HG02763 (cell line): ENCODE data around the gene FHDC1.
"Not testable (repeated sequence)": the region's sequence is repeated elsewhere in the genome, so short reads cannot be mapped to it uniquely, and the experiment has no call there.

Source experiments
- ATAC-seq: cut with Tn5 transposase; IDR thresholded peaks from one replicate; pipeline ENCODE4 v1.9.1; 2021; ENCODE audit warnings: mild to moderate bottlenecking, moderate library complexity; ENCODE audit not compliant: unreplicated experiment

FHDC1 gene, protein sequence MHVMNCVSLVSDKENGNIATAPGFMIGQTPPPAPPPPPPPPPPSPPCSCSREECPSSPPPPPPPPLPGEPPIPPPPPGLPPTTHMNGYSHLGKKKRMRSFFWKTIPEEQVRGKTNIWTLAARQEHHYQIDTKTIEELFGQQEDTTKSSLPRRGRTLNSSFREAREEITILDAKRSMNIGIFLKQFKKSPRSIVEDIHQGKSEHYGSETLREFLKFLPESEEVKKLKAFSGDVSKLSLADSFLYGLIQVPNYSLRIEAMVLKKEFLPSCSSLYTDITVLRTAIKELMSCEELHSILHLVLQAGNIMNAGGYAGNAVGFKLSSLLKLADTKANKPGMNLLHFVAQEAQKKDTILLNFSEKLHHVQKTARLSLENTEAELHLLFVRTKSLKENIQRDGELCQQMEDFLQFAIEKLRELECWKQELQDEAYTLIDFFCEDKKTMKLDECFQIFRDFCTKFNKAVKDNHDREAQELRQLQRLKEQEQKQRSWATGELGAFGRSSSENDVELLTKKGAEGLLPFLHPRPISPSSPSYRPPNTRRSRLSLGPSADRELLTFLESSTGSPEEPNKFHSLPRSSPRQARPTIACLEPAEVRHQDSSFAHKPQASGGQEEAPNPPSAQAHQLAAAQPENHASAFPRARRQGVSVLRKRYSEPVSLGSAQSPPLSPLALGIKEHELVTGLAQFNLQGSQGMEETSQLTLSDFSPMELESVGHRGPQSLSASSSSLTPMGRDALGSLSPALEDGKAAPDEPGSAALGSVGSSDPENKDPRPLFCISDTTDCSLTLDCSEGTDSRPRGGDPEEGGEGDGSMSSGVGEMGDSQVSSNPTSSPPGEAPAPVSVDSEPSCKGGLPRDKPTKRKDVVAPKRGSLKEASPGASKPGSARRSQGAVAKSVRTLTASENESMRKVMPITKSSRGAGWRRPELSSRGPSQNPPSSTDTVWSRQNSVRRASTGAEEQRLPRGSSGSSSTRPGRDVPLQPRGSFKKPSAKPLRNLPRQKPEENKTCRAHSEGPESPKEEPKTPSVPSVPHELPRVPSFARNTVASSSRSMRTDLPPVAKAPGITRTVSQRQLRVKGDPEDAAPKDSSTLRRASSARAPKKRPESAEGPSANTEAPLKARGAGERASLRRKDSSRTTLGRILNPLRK

DNA sequence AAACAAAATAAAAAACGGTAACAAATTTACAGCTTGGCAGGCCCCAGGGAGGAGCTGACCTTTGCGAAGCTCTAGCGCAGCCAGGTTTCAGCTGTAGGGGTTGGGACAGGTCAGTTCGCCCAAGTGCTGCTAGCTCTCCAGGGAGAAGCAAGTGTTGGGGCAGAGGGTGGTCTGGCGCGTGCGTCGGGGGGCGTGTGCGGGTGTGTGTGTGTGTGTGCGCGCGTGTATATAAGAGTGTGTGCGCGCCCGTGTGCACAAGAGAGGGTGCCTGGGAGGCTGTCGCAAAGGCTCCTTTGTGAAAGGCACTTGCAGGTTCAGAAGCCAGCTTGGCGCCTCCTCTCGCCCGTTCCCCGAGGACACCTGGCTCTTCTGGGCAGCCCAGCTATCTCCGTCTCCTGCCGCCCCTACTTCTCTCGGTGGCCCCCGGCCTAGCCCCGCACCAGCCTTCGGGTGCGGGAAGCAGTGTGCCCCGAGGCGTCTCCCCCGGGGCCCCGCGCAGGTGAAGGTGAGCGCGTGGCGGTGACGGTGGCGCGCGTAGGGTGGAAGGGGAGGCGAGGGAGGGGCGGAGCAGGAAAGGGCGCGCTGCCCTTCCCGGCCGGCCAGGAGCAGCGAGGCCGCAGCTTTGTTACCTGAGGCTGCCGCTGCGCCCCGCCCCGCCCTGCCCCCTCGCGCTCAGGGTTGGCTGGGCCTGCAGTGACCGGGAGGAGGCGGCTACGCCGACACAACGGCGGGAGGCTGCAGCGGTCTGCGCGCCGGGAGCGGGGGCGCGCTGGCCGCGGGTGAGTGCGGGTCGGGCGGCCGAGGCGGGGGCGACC lies at the start of gene FHDC1:
Gene FHDC1 (plus strand): TSS at position 693 of the 815 bp plus-strand sequence. CDS start 6,735 bp downstream, outside the sequence.
- no peak for ATAC-seq

DNA sequence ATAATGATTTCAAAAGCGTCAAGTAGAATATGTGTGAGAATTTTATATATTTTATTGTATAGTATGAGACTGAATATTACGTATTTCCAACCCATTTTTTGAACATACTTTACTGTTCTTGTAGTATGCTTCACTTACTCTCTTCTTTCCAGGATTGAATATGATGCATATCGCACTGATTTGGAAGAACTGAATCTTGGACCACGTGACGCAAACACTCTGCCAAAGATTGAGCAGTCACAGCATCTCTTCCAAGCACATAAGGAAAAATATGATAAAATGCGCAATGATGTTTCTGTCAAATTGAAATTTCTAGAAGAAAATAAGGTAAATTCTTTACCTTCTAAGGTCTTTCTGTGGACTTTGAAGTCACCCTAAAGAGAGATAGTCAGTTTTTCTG lies 48.1 kb upstream of the FHDC1 start:
- ATAC-seq = no peak

DNA sequence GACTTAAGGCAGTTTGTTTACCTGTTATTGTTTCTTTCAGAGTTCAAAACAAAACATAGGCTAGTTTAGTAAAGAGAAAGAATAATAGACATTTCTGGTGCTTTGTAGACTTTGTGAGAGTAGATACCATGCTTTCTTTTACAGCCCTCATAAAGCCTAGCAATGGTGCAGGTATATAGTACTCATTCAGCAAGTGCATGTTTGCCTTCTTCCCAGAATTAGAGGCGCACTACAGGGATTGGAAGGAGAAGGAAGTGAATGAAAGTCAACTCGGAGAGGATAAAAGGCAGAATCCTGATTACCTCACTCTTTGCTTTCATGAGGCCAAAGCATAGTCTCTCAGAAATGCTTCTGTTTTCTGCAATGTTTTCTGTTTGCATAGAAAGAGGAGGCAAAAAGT lies 43.1 kb upstream of the FHDC1 start:
- no peak for ATAC-seq

DNA sequence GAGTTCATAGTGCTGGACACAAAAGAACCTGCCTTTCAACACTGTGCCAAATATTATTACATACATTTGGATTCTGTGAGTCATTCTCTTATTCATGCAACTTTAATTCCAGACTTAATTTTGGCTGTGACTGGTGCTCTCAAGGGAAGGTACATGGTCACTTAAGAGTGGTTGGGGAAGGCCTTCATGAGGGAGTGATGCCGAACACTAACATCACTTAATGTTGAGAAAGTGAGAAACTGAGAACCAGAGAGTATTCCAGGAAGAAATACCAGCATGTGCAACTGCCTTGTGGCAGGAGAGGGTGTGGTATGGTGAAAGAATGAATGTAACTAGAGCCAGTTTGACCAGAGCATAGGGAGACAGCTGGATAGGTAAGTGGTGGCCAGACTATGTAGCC lies 41.5 kb upstream of the FHDC1 start:
- no peak for ATAC-seq

DNA sequence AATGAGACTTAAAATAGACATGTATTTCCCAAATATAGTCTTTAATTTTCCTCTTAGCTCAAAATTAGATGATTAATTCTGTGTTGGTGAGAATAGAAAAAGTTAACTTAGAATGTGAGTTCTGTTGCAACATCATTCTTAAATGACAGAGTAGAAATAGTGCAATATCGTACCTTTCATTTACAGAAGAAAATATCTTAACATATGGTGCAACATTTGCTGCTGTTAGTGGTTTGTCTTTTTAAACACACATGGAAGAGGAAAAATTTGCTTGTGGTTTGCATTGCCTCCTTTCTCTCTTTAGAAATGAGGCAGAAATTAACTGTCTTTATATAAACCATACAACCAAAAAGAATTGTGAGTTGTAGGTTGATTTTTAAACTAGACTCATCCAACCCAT lies 39.3 kb upstream of the FHDC1 start:
- no peak for ATAC-seq

DNA sequence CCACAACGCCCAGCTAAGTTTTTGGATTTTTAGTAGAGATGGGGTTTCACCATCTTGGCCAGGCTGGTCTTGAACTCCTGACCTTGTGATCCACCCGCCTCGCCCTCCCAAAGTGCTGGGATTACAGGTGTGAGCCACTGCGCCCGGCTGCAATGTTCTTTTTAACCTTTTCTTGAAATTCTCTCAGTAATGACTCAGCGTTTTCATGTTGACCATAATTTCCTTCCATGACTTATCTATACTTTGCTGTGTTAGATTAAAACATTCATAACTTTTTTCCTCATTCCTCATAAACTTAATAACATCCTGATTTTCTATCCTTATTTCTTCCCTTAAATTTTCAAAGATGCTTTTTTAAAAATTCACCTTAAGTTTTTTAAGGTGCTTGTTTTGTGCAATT lies 38.0 kb upstream of the FHDC1 start:
- not testable (repeated sequence) for ATAC-seq

DNA sequence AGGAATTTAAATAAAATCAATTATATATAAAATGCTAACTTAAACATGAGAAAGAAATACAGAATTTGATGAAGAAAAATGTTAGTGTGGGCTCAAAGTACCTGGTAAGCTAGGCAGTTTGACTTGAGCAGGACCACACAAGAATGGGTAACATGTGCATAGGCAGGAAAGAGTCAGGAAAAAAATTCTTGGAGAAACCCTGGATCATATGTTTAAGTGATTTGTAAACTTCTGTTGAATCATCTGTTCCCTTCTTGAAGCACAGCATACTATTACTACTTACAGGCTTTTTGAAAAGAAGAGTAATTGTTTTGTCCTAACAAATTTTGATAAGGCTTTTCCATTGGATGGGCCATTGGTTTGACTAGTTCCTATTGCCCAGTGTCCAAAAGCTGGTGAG lies 37.5 kb upstream of the FHDC1 start:
- ATAC-seq = no peak

DNA sequence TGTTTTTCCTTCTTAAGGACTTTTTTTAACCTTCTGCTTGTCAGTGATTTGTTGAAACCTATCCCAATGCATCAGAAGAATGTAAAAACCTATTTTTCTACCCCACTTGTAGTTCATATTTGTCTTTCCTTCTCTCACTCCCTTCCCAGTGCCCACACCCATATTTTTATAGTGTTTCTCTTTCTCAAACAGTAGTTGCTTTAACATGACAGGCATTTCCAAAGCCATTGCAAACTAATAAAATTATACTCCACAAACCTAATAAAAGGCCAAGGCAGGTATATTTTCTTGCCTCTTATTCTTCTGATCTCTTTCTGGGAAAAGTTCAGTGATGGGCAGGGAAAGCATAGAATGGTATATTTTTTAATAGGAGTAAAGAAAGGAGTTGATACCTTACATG lies 35.7 kb upstream of the FHDC1 start:
- no peak for ATAC-seq

DNA sequence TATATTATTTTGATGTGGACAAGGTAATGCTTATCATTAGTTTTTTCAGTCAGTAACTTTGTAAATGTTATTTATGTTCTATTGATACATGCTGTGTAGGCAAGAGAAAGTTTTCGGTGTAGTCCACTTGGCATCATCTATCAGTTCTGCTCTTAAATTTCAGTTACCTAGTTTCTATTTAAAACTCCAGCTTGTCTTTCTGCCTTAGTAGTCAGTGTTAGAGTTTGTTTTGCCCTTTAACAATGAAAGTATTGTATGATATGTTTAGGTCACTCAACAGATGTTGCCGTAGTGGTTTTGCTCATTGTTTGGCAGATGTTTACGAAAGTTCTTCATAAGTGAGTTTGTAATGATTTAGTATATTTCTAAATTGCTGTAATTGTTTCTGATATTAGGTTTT lies 34.9 kb upstream of the FHDC1 start:
- no peak for ATAC-seq

DNA sequence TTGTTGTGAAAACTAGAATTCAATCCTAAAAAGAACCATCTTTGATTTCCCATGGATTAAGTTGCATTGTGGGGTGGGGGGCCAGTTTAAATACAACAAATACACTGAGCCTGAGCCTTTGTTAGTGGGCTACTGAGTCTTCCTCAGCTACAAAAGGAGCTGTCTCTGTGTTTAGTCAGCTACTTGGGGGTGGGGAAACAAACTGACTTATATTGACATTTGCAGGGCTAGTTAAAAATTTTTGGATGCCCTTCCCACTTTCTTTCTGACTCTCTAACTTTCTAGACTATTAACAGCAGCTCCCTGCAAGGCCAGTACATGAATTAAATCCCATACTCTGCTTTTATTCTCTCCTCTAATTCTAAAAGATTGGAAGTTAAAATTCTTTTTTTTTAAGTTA lies 32.5 kb upstream of the FHDC1 start:
- ATAC-seq = no peak

DNA sequence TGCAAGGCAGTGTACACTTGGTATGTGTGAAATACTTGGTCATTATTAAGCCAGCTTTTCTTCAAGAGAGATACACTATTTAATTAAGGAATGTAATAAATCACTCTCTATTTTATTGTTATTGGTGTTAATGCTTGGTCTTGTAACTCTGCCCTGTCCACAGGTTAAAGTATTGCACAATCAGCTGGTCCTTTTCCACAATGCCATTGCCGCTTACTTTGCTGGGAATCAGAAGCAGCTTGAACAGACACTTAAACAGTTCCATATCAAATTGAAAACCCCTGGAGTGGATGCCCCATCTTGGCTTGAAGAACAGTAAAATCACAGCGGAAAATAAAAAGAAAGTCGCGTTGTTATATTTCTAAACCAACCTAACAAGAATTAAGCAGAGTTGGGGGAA lies 26.2 kb upstream of the FHDC1 start:
- ATAC-seq = no peak

DNA sequence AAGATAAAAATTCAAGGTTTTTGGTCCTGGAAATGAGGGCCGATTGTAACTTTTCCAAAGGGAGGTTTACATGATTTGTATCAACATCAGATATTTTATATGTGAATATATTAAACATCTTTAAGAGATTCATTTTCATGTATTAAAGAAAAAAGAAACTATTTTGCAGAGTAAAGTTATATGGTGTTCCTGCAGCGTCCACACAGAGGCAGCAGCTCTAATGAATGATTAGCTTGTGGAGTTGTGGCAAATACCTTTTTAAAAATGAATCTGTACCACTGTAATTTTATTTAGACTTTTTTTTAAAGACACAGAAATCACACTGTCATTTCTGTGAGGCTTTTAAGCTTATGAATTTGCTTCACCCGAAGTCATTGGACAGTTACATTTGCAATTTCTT lies 25.6 kb upstream of the FHDC1 start:
- no peak for ATAC-seq

DNA sequence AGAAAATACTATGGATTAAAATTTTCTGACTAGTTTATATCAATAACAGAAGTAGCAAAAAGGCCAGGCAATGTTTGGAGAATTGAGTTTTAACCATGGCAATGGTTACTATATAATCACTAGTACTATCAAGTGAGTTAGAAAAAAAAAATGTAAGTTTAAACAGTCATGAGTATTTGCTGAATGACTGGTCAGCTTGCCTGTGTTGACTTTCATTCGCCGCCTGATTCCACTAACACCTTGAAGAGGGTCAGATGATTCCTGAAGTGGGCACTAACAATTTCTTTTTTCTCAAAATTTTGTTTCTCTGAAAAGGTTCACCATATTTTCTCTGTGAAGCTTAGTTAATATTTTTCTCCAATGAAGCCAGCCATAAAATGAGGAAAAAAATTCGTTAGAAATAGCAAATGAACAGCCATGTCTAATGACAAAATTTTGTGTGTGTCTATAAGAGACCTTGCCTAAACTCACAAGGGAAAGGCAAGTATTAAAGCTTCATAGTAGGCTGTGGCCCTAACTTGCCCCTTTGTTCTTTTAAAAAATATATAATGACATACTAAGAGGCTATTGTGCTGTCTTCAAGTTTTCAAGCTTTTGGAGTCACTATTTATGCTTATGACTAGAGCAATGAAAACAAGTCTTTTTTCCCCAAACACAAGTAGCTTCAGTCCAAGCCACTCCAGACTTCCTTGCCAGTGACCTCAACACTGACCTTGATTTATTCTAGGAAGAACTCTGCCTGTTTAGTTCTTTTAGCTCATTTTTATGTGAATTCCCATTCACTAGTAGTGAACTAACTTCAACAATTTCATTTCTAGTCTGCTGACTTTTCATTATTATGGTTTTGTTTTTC lies 18.4 kb upstream of the FHDC1 start:
- ATAC-seq = no peak

DNA sequence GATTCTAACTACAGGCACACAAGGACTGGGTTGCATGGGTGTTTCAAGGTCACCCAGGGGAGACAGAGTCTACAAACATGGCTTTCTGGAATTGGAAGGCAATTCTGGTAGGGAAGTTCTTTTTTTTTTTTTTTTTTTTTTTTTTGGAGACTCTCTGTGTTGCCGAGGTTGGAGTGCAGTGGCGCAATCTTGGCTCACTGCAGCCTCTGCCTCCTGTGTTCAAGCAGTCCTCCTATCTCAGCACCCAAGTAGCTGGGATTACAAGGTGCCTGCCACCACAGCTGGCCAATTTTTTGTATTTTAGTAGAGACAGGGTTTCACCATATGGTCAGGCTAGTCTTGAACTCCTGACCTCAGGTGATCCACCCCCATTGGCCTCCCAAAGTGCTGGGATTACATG lies 16.3 kb upstream of the FHDC1 start:
- no peak for ATAC-seq

DNA sequence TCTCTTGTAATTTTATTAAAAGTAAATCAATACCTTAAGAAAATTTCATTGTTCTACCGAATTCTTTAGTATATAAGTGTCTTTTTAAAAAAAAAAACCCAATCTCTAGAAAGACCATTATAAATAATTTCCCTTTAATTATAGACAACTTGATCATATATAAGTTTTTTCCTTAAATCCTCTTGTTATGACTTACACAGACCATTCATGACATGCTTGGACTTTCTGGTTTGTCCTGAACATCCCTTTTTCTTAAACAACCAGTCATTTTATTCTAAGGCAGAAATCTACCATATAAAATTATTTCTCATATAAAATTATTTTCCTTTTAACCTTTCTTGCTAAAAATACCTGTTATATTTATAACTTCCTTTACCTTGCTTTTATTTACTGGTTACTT lies 15.4 kb upstream of the FHDC1 start:
- no peak for ATAC-seq

DNA sequence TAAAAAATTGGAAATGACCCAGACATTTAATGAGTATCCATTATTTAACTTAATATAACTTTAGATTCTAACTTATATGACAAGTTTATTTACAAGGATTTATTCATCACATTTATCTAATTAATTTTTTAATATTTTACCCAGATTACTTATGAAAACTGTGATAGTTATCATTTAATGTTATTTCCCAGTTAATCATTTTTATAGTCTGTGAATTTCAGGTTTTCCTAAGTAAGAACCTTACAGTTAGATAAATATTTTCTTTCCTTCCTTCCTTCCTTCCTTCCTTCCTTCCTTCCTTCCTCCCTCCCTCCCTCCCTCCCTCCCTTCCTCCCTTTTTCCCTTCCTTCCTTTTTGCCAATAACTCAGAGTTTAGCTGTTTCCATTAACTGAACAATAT lies 14.8 kb upstream of the FHDC1 start:
- no peak for ATAC-seq

DNA sequence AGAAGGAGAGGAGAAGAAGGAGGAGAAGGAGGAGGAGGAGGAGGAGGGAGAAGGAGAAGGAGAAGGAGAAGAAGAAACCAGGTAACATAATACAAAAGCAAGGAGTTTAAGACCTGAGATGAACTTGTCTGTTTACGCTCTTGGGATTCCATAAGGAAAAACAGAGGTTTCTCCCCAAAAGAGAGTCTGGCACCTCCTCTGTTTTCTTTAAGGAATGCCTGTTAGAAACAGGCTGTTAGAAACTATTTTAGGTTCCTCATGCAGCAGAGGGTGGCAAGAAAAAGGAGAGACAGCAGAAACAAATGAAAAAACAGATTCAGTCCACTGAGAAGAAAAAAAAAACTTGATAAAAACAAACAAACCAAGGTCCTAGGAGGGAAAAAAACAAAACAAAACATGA lies 10.3 kb upstream of the FHDC1 start:
- no peak for ATAC-seq

DNA sequence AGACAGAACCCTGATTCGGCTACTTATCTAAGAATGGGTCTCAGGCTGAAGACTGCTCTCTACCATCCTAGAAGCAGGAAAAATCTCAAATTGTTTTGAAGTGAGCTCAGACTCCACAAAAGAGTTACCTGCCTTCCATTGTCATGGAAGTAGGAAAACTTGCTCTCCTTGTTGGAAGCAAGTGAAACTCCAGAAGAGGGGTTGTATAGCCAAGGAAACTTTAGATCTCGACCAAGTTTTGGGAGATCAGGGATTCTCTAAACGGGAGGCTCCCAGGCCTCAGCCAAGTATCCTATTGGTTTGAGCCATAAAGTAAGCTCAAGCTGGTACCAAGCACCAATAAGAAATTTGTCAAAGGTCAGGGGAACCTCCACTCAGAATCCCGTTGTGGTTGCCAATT lies 9.2 kb upstream of the FHDC1 start:
- ATAC-seq = no peak

DNA sequence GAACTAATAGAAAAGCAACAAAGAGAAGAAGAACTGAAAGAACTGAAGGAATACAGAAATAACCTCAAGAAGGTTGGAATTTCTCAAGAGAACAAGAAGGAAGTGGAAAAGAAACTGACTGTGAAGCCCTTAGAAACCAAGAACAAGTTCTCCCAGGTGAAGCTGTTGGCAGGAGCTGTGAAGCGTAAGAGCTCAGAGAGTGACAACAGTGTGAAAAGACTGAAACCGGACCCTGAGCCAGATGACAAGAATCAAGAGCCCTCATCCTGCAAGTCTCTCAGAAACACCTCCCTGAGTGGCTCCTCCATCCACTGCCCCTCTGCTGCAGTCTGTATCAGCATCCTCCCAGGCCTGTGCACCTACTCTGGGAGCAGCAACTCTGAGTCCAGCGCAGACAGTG lies 8.4 kb upstream of the FHDC1 start:
- ATAC-seq = no peak

DNA sequence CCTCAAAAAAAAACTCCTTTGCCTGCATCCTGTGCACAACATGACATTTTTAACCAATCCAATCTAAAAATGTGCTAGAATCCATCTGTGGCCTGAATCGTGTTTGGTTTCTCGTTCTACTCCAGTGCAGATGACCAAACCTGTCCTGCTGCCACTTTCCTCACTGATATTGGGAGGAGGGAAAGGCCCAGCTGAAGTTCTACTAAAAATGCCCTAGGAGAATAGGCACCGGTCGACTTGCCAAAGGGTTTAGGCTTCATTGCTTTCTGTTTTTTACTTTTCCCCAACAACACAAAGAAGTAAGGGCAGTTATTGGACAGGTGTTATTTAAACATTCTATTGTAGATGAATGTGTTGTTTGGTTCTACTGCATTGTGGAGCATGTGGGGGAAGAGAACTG lies 7.8 kb upstream of the FHDC1 start:
- no peak for ATAC-seq
